ENCODE measurements around the gene ASB6. TPM values are rescaled to one million over a fixed set of nuclear protein-coding genes. Genes with fewer than 3 reads are reported as not detected.

The ASB6 gene
- total and polyA plus RNA-seq, 2 of the 13 experiments (the other 11 are each of a cell fraction or from before 2014, with no cell fraction given) = 8.2 to 8.4 TPM

- peaks cover 23% of the 10 kb centered on the region for H3K79me2 ChIP-seq (ENCODE audit: insufficient read depth, low read length)
- intact Hi-C loops (cut with micrococcal nuclease; ENCODE audit: unreplicated experiment) = loop anchor here (10.0 kb wide), 1 partner anchor 449 kb away; the partner anchor contains the start of gene IER5L
- no peak for FAIRE-seq
- DNase-seq (ENCODE audit: low spot score) = no peak
- H3K36me3 ChIP-seq (replicated peaks in 1 of 2; ENCODE audit: control insufficient read depth in 1 of 2, insufficient read depth in 2 of 2, low read length in 2 of 2) = peaks cover 0 to 8% of the 10 kb centered on the region in 2 experiments; a peak in 2 of 5 replicates
- peaks cover 0 to 15% of the 10 kb centered on the region in 2 experiments; a peak in 3 of 5 replicates for H3K27me3 ChIP-seq (ENCODE audit: control insufficient read depth in 1 of 2, insufficient read depth in 2 of 2, low read length in 2 of 2)
- CTCF ChIA-PET (ENCODE audit: low intra/inter-chr PET ratio, low total read pairs) = interaction anchor here (1.3 to 2.2 kb wide), 2 partner anchors 484 to 492 kb away, joined by 4 to 17 read pairs; no protein-coding TSS in a partner anchor
- no peak for ATAC-seq
- H3K9me3 ChIP-seq (ENCODE audit: low read length) = no peaks in the 10 kb centered on the region
- no peak overlapping the region for H3K27ac ChIP-seq (ENCODE audit: extremely low read length, insufficient read depth, low read length)
- WGBS (ENCODE audit: low lambda C conversion rate) = 50% methylated on average over 6 of the region's 6 CpGs
- POLR2A ChIA-PET = interaction anchor here (1.5 kb wide), 1 partner anchor 483 kb away, joined by 3 read pairs; no protein-coding TSS in a partner anchor
- in situ Hi-C loops (cut with HindIII; ENCODE audit: extremely low pct_ligation_motif_present, low pct_unique_long_range_greater_than_20kb) = loop anchor here (5.0 kb wide), 1 partner anchor 481 kb away; no protein-coding TSS in a partner anchor
- no TSS peak for BruUV-seq (replicated peaks)
- H3K4me3 ChIP-seq (replicated peaks in 1 of 3; ENCODE audit: insufficient read depth in 1 of 3, low read depth in 2 of 3, low read length in 3 of 3) = no peak overlapping the region
- peaks cover 22% of the 10 kb centered on the region for H4K20me1 ChIP-seq (ENCODE audit: insufficient read depth, low read length)
- no peak overlapping the region for H3K4me2 ChIP-seq (ENCODE audit: low read depth, low read length)
- TF ChIP-seq ZNF841 (CRISPR knock-in tag; IDR thresholded peaks at IDR 0.05; ENCODE audit: borderline replicate concordance) = no peak
- no peak for TF ChIP-seq ETV6 (CRISPR knock-in tag; conservative IDR thresholded peaks at IDR 0.05)
- TF ChIP-seq HOXA3 (CRISPR knock-in tag; IDR thresholded peaks at IDR 0.05) = no peak
- TF ChIP-seq MAFF (IDR thresholded peaks at IDR 0.05; ENCODE audit: low read depth, low read length) = no peak
- no peak for TF ChIP-seq TAF15 (IDR thresholded peaks at IDR 0.05; ENCODE audit: low read depth, low read length, poor library complexity, severe bottlenecking)
- TF ChIP-seq BRD4 (CRISPR knock-in tag; IDR thresholded peaks at IDR 0.05) = no peak
- no peak for TF ChIP-seq GATAD2A (CRISPR knock-in tag; IDR thresholded peaks at IDR 0.05)
- TF ChIP-seq KLF13 (CRISPR knock-in tag; IDR thresholded peaks at IDR 0.05) = no peak
- TF ChIP-seq MAZ (IDR thresholded peaks at IDR 0.05; ENCODE audit: borderline replicate concordance, low read depth, low read length) = no peak
- no peak for TF ChIP-seq MAZ (CRISPR knock-in tag; IDR thresholded peaks at IDR 0.05; ENCODE audit: low read depth)
- TF ChIP-seq NFE2 (CRISPR knock-in tag; IDR thresholded peaks at IDR 0.05) = no peak
- TF ChIP-seq RBM39 (IDR thresholded peaks at IDR 0.05; ENCODE audit: low read depth, low read length, poor library complexity, severe bottlenecking) = no peak
- no peak for TF ChIP-seq IKZF5 (CRISPR knock-in tag; IDR thresholded peaks at IDR 0.05)
- no peak for TF ChIP-seq MEIS2 (CRISPR knock-in tag; IDR thresholded peaks at IDR 0.05)
- no peak for TF ChIP-seq FOXC1 (CRISPR knock-in tag; IDR thresholded peaks at IDR 0.05; ENCODE audit: borderline replicate concordance)
- TF ChIP-seq HNRNPH1 (optimal IDR thresholded peaks at IDR 0.05; ENCODE audit: low read depth, low read length) = no peak
- no peak overlapping the region for H2AFZ ChIP-seq (ENCODE audit: low read length)
- peaks cover 53% of the 10 kb centered on the region for H3K4me1 ChIP-seq (ENCODE audit: insufficient read depth, low read length)
- H3K9ac ChIP-seq (ENCODE audit: insufficient read depth, low read depth, low read length) = no peak overlapping the region
Observed at GRCh38 chr9:129623331-129623730, 18.6 kb downstream of the ASB6 start.
